ENCODE measurements around the gene RNF225.
"Not testable (repeated sequence)": the region's sequence is repeated elsewhere in the genome, so short reads cannot be mapped to it uniquely, and the experiment has no call there.

The RNF225 gene

DNA sequence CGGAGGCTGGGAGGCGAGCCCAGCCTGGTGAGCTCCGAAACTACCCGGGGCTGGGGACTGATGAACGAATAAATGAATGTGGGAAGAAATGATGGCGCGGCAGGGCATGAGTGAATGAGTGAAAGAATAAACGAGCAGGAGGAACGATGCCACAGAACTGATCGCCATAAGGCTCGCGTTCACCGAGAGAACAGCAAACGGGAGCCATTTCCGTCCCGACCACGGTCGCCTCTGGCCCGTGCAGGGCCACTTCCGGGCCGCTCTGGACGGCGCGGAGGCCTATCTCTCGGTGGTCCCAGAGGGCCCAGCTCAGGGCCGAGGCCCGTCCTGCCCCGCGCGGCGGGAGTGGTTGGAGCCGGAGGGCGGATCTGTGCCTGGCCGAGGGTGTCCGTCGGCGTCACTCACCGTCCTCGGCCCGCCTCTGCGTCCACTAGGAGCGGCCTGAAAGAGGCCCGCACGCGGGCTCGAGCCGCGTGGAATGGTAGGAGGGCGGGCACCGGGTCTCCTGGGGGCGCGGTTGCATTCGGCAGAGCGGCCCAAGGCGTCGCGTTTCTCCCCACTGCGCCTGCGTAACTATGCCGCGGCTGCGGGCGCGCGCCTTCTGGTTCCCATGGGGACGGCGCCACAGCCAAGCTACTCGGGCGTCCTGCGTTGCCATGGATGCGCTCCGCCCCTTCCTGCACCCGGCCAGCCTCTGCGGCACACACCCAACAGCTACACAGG is 33.0 kb upstream of the RNF225 start, which contains the start of gene ZNF497:
ZNF497 (minus strand) TSS at position 480 of the 723 bp plus-strand sequence. CDS start 5,116 bp downstream, outside the sequence.
- peak; percentile 90 for DNase-seq

DNA sequence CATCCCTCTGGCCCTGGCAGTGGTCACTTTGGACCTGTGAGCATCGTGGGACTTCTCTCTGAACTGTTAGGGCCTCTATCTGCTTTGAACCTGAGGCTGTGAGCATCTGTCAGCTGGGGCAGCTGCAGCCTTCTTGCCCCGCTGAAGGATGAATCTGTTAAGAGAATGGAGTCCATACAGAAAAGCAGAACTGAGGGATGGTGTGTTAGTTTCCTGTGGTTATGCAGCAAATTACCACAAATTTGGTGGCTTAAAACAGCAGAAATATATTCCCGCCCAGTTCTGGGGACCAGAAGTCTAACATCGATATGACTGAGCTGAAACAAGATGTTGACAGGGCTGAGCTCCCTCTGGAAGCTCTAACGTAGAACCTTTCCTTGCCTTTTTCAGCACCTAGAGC is 31.3 kb upstream of the RNF225 start:
- no peak for DNase-seq

DNA sequence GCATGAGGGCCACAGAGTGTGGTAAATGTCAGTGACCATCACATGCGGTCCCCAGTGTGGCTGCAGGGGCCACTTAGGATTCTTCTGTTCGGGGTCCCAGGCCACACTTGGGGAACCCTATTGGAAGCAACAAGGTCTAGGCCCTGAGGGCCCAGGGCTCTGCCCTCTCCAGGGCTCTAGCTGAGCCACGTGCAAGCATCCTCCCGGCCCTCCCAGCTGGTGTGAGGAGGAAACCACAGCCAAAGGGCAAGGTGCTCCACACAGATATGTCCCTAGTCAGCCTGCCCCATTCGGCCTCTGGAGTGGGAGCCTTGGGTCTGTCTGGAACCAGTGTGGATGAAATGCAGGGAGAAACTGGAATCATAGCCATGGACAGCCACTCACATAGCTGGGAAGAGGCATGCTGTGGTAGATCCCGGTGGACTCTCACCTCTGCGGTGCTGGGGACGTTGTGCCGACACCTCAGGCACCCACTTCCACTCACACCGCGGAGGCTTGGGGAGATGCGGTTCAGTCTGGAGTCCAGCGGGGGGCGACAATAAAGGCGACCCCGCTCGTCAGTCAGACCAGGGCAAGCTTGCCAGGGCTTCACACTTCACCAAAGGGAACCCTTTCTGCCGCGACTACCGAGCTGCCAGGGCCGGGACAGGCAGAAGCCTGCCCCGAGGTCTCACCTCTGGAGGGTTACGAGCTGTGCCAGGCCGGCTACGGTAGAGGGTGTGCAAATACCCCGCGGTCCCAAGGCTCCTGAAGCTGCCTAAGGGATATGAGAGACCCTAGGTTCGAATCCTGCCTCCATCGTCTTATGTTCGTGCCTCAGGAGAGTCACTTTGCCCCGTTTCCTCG is 28.6 kb upstream of the RNF225 start:
- DNase-seq: no peak

DNA sequence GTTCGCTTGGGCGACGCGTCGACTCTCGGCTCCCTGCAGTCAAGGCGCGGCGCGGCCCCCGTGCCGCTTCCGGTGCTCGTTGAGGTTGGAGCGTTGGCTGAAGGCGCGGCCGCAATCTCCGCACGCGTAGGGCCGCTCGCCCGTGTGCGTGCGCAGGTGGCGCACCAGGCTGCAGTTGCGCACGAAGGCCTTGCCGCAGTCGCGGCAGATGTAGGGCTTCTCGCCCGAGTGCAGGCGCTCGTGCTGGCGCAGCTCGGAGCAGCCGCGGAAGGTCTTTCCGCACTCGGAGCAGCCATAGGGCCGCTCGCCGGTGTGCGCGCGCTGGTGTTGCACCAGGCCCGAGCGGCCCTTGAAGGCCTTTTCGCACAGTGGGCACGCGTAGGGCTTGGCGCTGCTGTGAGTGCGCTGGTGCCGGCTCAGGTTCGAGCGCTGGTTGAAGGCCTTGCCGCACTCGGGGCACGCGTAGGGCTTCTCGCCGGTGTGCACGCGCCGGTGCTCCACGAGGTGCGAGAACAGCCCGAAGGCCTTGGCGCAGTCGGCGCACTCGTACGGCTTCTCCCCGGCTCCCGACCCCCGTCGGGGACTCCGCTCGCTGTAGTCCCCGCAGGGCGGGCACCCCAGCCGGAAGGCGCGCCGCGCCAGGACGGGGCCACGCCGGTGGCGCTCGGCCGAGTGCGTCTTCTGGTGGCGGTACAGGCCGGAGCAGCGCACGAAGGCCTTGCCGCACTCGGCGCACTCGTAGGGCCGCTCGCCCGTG is 27.6 kb upstream of the RNF225 start:
- no peak for DNase-seq

DNA sequence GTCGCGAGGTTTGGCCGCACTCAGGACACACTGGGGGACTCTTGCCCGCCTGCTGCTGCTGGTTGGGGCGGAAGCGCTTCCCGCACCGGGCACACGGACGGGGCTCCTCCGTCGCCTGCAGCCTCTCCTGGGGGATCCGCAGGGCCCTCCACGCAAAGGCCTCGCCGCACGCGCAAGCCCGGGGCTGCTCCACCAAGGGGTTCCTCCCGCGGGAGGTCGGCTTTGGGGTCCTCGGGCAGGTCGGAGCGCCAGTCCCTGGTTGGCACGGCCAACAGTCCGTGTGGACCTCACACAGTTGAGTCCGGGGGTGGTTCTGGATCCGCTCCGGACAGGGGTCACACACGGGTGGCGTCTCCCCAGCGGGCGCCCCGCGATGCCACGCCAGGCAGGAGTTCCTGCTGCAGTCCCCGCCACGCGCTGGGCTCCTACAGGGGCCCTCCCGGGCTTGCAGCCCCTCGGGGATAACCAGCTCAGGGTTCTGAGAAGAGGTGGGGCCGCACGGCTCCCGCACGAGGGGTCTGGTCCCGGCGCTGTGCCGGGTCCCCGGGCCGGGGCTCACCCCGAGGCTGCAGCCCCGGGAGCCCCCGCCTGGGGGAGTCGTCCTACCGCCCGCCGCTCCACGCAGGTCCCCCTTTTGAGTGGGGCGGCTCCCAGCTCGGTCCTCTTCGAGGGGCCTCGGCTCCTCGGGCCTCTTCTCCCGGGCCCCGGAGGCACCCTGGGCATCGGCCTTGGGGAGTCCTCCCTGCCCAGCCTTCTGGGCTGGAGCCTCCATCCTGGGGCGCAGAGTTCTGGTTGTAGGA is 26.7 kb upstream of the RNF225 start:
- DNase-seq: no peak

DNA sequence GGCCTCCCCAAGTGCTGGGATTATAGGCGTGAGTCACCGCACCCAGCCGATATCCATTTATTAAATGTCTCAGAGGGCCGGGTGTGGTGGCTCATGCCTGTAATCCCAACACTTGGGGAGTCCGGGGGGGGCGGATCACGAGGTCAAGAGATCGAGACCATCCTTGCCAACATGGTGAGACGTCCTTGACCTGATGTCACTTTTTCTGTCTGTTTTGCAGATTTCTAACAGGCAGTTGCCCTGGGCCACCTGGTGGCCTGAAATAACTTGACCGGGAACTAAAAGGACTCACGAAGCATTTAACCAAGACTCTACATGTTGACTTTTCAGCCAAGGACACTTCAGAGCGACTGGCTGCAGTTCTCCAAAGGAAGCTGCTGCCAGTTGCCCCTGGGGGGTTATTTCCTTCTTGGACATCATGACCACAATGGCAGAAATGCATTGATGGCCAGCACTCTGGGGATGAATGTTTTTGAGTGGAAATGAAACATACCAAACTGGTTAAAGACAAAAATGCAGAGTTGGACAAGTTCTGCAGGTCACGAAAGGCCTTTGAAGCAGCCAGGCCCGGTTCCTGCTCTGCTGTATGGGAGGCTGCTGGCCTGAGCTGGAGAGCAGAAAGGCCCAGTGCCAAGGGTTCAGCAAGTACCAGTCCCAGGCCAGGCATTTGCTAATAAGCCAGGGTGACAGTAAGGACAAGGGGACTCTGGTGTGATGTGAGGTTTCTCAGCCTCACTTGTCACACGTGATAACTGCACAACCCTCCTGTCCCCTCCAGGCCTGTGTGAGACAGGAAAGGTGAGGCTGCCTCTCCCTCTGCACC is 22.9 kb upstream of the RNF225 start:
- no peak for DNase-seq

DNA sequence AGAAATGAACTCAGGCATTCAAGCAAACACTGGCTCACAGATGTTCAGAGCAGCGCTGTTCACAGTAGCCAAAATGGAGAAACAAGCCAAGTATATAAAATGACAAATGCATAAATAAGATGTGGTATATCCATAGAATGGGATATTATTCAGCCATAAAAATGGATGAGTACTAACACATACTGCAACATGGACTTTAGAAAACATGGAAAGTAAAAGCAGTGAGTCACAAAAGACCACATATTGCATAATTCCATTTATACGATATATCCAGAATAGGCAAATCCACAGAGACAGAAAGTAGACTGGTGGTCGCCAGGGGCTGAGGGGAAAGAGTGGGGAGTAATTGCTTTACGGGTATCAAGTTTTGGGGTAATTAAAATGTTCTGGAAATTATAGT is 21.3 kb upstream of the RNF225 start:
- DNase-seq: no peak

DNA sequence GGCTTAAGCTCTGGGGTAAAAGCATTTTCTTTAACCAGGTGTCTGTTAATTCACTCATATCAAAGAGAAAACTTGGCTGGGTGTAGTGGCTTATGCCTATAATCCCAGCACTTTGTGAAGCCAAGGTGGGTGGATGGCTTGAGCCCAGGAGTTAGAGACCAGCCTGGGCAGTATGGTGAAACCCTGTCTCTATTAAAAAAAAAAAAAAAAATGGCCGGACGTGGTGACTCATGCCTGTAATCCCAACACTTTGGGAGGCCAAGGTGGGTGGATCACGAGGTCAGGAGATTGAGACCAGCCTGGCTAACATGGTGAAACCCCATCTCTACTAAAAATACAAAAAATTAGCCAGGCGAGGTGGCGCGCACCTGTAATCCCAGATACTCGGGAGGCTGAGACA is 18.7 kb upstream of the RNF225 start:
- not testable (repeated sequence) for DNase-seq

DNA sequence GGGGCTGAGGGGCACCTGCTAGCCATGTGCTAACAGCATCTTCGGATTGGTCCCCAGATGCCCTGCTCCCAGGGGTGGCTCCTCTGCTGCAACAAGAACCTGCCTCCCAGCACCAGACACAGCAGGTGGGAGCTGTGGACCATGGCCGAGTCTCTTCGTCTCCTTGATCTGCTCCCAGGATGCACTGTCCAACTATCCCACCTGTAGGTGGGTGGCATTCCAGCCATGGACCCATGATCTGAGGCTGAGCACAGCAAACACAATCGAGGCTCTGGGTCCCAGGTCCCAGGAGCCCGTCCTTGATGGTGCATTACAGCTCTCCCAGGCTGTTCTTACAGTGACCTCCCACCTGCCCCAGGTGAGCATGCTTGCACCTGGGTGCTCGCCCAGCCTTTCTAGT is 16.2 kb upstream of the RNF225 start:
- no peak for DNase-seq

DNA sequence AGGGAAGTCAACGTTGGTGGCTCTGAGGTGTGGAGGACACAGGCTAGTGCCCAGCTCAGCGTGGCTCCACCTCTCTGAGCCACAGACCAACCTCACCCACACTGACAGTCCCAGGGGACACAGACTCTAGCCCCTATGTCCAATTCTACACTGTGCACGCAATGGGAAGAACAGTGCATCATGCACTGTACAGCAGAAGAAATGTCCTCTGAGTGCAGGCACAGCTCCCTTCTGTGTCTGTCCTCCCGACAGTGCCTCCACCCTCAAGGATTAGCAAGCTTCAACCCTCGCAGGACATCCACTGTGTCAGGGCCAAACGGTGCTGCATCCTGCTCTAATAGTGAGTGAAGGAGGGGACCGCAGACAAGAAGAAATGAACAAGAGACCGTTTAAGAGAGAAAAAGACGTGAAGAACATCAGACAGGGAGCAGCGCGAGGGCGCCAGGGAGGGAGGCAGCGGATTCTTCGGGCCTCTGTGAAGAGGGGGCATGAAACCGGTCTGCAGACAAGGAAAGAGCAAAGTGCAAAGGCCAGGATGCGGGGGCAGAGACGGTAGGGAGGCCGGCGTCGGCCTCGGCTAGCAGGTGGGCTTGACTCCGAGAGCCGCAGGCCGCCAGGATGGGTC is 15.3 kb upstream of the RNF225 start:
- no peak for DNase-seq

DNA sequence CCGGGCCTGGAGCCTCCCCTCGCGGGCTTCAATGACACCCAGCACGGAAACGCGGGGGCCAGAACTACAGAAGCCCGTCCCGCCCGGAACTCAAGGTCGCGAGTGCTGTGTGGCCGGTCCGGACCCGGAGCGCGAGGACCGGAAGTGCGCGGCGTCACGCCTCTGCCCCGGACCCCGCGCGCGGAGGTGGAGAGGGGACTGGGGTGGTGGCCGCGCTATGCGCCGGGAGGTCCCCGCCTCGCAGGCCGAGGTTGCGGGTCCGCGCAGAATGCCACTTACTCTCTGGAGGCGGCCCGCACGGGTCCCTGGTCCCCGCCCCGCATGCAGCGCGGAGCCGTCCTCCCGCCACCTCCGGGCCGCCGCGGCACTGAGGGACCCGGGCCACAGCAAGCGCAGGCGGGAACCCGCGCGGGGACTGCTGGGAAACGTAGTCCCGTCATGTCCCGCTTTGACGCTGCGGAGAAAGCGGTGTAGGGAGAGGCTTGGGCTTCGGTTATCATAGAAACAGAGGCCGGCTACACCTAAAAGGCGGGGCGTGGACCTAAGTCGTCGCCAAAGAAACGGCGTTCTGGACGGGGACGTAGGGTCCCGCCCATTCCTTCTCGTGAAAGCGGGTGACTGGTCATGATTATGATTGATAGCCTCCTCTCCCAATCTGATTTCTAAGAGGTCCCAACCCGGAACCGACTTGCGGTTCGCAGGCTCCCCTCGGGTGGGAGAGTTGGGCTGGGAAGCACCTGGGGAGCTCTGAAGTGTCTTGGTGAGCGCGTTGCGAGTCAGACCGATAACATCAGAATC is 14.6 kb upstream of the RNF225 start, which contains the start of gene ZNF837:
ZNF837 (minus strand) TSS at position 369 of the 798 bp plus-strand sequence. CDS start 11,698 bp downstream, outside the sequence.
- DNase-seq: peak; percentile 98

DNA sequence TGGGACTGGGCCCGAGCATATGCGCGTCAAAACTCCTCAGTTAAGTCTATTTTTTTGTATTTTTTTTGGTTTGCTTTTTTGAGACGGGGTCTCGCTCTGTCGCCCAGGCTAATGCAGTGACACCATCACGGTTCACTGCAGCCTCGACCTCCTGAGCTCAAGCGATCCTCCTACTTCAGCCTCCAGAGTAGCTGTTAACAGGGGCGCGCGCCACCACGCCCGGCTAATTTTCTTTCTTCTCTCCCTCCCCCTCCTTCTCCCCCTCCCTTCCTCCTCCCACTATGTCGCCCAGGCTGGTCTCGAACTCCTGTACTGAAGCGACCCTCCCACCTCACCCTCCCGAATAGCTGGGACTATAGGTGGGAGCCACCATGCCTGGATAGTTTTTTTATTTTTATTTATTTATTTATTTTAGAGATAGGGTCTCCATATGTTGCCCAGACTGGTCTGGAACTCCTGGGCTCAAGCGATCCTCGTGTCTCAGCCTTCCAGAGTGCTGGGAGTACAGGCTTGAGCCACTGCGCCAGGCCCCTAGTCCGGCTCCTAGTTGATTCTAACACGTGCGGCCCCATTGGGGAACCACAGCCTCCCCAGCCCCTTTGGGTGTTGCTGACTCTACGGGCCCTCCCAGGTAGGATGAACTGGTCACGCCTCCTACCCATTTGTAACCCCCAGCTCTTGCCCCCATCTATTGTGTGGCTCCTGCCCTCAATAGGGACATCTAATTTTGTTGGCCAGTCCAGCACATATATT is 13.8 kb upstream of the RNF225 start:
- DNase-seq: no peak

DNA sequence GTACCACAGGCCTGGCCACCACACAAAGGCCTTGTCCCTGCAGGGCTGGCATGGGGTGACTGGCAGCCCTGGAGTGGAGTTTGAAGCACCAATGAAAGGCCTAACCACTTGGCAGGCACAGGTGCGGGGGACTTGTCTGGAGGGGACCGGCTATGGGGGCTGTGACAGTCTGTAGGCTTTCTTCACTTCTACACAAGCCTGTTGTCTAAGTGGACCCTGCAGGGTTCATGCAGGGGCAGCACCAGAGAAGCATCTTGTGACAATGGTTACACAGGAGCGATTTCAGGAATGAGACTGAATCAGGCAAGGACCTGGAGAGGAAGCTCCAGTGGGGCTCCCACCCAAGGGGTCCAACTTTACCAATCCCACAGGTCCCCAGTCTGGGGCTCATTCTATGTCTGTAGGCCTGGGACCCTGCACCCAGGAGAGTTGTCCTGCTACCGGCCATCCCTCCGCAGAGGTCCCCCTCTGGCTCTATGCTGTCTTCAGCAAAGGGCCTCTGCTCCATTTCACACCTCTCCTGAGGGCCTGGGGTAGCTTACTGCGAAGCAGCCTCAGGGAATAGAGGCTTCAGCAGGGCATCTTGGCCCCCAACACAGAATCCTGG is 12.4 kb upstream of the RNF225 start:
- DNase-seq: no peak

DNA sequence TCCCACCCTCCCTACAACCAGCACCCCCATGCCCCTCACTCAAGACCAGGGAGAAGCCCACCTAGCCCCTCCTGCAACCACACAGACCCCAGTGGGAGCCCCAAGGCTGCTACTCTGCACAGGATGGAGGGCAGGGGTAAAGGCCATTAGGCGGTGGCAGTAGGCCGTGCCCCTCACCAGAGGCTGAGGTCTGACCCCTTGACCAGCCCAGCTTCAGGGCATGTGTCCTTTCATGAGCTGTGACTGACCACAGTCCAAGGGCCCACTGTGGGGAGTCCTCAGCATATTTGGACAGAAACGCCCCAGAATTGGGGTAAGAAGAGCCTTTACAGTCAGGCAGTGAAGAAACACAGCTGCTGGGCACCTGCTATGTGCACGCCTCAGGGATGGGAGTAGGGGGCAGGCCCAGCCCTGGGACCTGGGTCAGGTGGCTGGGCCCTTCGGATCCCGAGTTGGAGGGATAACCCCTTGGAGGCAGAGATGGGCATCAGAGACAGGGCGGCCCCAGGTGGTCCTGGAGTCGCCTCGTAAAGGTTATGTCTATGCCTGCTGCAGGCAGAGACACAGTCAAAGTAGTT is 10.1 kb upstream of the RNF225 start:
- DNase-seq: no peak

DNA sequence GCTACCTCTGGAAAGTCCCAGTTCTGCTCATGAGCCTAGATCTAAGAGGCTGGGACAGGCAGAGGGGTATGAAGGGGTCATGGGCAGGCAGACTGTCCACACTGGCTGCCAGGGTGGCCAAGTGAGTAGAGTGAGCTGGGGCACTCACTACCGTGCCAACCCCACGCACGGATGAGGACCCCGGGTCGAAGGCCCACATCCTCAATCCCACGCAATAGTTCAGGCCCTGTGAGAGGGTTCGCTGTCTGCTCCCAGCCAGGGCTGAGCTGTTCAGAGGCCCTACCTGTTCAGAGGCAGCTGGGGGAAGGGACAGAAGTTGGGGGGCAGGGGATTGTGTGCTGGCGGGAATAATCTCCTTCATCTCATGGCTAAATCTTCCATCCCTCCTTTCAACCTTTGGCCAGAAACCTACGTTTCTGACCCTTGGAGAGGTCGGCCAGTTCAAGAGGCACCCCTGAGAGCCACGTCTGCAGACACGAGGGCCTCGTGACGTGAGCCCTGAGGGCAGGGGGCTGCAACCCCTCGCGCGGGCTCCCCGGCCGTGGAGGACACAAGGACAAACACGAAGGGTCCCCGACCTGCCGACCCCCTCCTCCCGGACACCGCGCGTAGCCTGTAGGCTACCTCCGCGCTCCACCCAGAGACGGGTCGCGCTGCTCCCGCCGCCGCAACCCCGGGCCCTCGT is 9.4 kb upstream of the RNF225 start:
- no peak for DNase-seq

DNA sequence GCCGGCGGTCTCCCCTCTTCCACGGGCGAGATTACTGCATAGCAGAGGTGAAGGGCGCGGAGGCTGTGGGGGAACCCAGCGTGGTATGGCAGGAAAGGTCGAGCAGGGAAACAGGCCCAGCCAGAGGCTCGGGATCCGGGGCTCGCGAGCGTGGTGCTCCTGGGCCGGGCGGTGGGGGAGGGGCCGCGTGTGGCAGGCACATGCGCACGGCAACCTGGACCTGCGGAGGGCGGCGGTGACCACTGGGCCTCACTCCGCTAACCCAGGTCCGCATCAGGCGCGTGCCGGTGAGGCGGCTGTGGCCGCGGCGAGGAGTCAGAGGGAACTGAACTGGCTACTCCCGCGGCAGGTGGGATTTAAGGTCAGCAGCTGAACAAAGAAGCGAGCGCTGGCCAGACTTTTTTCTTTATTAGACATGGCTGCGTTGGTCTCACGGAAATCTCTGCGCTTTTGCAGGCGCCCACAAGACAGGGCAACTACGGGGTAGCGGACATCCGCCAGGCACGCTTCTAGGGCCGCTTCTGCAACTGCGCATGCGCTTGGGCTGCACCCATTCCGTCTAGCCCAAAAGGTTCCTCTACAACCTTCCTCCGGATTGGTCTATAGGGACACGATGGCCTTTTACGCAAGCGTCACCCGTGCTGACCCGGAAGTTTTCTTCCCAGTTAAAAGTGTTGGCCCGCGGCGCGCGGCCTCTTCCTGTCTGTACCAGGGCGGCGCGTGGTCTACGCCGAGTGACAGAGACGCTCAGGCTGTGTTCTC is 8.7 kb upstream of the RNF225 start, which contains the start of gene RPS5:
RPS5 (plus strand) TSS at position 694 of the 762 bp plus-strand sequence. CDS start 869 bp downstream, outside the sequence.
- DNase-seq: peak; percentile 95

Data from NCI-H1092 (cell line).